Measurements from ENCODE around the gene DBNDD1. TPM values are rescaled to one million over a fixed set of nuclear protein-coding genes. Genes with fewer than 3 reads are reported as not detected.

The DBNDD1 gene
- total RNA-seq, 1 experiment from 2014 or later, result 75.0 TPM

DNA sequence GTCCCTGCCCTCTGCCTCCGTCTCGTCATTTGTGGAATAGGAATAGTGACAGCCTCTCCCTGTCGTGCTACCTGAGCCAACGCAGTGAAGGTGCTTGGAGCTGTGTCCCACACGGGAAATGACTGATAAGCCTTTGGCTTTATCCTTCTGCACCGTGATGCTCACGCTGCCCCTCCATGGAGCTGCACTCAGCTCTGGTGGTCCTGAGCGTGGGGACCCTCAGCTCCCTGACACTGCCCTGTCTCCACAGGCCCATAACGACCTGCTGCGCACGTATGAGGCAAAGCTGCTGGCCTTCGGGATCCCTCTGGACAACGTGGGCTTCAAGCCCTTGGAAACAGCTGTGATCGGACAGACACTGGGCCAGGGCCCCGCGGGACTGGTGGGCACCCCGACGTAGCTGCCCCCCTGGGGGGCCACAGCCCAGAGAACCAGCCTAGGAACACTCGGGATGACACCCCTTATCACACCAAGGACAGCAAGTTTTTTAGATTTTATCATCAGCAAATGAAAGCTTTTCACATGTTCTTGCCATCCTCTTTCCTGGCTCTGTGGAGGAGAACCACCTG is 23.8 kb upstream of the DBNDD1 start (continued):
- TF ChIP-seq, protein P1, sequence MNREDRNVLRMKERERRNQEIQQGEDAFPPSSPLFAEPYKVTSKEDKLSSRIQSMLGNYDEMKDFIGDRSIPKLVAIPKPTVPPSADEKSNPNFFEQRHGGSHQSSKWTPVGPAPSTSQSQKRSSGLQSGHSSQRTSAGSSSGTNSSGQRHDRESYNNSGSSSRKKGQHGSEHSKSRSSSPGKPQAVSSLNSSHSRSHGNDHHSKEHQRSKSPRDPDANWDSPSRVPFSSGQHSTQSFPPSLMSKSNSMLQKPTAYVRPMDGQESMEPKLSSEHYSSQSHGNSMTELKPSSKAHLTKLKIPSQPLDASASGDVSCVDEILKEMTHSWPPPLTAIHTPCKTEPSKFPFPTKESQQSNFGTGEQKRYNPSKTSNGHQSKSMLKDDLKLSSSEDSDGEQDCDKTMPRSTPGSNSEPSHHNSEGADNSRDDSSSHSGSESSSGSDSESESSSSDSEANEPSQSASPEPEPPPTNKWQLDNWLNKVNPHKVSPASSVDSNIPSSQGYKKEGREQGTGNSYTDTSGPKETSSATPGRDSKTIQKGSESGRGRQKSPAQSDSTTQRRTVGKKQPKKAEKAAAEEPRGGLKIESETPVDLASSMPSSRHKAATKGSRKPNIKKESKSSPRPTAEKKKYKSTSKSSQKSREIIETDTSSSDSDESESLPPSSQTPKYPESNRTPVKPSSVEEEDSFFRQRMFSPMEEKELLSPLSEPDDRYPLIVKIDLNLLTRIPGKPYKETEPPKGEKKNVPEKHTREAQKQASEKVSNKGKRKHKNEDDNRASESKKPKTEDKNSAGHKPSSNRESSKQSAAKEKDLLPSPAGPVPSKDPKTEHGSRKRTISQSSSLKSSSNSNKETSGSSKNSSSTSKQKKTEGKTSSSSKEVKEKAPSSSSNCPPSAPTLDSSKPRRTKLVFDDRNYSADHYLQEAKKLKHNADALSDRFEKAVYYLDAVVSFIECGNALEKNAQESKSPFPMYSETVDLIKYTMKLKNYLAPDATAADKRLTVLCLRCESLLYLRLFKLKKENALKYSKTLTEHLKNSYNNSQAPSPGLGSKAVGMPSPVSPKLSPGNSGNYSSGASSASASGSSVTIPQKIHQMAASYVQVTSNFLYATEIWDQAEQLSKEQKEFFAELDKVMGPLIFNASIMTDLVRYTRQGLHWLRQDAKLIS (CRISPR knock-in tag; IDR thresholded peaks at IDR 0.05; ENCODE audit: borderline replicate concordance), result no peak
- TF ChIP-seq ZNF232 (CRISPR knock-in tag; IDR thresholded peaks at IDR 0.05), result no peak

DNA sequence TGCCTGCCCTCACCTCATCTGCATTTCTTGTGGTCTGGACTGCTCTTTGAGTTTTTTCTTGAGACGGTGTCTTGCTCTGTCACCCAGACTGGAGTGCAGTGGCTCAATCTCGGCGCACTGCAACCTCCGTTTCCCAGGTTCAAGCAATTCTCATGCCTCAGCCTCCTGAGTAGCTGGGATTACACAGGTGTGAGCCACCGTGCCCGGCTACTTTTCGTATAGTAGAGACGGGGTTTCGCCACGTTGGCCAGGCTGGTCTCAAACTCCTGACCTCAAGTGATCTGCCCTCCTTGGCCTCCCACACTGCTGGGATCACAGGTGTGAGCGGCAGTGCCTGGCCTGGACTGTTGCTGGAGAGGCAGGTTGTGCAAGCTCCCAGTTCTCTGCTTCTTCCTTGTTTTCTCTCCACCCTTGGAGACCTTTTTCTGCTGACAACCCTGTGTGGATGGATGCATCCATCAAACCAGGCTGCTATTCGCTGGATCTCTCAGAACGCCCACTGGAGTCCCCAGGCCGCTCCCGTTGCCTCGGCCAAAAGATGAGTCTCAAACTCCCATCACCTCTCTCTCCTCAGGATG is 22.7 kb upstream of the DBNDD1 start:
- Mint-ChIP-seq H3K4me3 (no peak overlapping the region), H3K4me1 (peaks cover 5% of the 10 kb centered on the region), H3K27ac (no peak overlapping the region), H3K36me3 (peaks cover 29% of the 10 kb centered on the region), H3K9me3 (no peaks in the 10 kb centered on the region), H3K27me3 (ENCODE audit: low read depth) (no peaks in the 10 kb centered on the region)
- no peak for TF ChIP-seq ESRRA (CRISPR knock-in tag; IDR thresholded peaks at IDR 0.05; ENCODE audit: borderline replicate concordance)
- TF ChIP-seq, protein P2, sequence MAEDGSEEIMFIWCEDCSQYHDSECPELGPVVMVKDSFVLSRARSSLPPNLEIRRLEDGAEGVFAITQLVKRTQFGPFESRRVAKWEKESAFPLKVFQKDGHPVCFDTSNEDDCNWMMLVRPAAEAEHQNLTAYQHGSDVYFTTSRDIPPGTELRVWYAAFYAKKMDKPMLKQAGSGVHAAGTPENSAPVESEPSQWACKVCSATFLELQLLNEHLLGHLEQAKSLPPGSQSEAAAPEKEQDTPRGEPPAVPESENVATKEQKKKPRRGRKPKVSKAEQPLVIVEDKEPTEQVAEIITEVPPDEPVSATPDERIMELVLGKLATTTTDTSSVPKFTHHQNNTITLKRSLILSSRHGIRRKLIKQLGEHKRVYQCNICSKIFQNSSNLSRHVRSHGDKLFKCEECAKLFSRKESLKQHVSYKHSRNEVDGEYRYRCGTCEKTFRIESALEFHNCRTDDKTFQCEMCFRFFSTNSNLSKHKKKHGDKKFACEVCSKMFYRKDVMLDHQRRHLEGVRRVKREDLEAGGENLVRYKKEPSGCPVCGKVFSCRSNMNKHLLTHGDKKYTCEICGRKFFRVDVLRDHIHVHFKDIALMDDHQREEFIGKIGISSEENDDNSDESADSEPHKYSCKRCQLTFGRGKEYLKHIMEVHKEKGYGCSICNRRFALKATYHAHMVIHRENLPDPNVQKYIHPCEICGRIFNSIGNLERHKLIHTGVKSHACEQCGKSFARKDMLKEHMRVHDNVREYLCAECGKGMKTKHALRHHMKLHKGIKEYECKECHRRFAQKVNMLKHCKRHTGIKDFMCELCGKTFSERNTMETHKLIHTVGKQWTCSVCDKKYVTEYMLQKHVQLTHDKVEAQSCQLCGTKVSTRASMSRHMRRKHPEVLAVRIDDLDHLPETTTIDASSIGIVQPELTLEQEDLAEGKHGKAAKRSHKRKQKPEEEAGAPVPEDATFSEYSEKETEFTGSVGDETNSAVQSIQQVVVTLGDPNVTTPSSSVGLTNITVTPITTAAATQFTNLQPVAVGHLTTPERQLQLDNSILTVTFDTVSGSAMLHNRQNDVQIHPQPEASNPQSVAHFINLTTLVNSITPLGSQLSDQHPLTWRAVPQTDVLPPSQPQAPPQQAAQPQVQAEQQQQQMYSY (CRISPR knock-in tag; IDR thresholded peaks at IDR 0.05), result peak; percentile 62; the same call in 1 of the 2 replicates
- TF ChIP-seq CDX4 (CRISPR knock-in tag; IDR thresholded peaks at IDR 0.05; ENCODE audit: borderline replicate concordance), result no peak
- ATAC-seq, result no peak
- POLR2A ChIA-PET, result no interaction called here
- DNase-seq (ENCODE audit: low spot score), result no peak
- CTCF ChIA-PET, result no interaction called here

DNA sequence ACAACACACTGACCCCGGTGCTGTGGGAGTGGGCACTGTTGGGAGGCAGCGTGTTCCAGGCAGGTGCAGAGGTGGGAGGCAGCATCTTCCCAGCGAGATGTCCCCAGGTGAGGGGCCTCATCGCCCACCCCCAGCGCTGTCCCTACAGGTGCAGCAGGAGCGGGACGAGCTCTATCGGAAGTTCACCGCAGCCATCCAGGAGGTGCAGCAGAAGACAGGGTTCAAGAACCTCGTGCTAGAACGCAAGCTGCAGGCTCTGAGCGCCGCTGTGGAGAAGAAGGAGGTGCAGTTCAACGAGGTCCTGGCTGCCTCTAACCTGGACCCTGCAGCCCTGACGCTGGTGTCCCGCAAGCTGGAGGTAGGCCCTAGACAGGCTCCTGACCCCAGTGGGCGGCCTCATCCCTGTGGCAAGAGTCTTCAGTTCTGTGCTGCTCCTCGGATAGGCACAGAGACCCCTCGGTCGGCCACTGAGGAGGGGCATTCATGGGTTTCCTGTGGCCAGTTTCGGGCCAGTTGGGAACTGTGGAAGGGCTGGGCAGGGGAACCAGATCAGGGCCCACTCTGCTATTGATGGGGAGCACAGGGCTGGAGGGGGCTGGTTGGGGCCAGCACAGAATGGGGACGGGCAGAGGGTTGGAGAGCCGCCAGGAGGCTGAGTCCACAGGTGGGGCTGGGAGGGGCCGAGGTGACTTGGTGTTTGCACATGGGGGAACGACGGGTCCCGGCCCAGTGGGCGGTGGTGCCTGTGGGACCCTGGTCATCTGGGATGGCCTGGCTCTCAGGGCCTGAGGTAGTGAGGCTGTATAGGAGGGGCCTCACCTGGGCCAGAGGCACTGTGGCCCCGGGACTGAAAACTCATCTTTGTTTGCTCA is 21.1 kb upstream of the DBNDD1 start:
- H3K4me3 Mint-ChIP-seq, result no peak overlapping the region
- DNase-seq (ENCODE audit: low spot score) (no peak), ATAC-seq (no peak)
- H3K27me3 Mint-ChIP-seq (ENCODE audit: low read depth), result no peaks in the 10 kb centered on the region
- H3K27ac Mint-ChIP-seq, result no peak overlapping the region
- no peaks in the 10 kb centered on the region for H3K9me3 Mint-ChIP-seq
- H3K4me1 Mint-ChIP-seq, result peaks cover 6% of the 10 kb centered on the region
- H3K36me3 Mint-ChIP-seq, result peaks cover 43% of the 10 kb centered on the region
- ChIA-PET POLR2A (no interaction called here), CTCF (no interaction called here)
- no peak for TF ChIP-seq PRRX2 (CRISPR knock-in tag; IDR thresholded peaks at IDR 0.05)
- TF ChIP-seq, protein P3, sequence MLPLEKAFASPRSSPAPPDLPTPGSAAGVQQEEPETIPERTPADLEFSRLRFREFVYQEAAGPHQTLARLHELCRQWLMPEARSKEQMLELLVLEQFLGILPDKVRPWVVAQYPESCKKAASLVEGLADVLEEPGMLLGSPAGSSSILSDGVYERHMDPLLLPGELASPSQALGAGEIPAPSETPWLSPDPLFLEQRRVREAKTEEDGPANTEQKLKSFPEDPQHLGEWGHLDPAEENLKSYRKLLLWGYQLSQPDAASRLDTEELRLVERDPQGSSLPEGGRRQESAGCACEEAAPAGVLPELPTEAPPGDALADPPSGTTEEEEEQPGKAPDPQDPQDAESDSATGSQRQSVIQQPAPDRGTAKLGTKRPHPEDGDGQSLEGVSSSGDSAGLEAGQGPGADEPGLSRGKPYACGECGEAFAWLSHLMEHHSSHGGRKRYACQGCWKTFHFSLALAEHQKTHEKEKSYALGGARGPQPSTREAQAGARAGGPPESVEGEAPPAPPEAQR (CRISPR knock-in tag; IDR thresholded peaks at IDR 0.05), result no peak
- TF ChIP-seq OVOL2 (CRISPR knock-in tag; IDR thresholded peaks at IDR 0.05; ENCODE audit: borderline replicate concordance), result no peak
- TF ChIP-seq, protein P4, sequence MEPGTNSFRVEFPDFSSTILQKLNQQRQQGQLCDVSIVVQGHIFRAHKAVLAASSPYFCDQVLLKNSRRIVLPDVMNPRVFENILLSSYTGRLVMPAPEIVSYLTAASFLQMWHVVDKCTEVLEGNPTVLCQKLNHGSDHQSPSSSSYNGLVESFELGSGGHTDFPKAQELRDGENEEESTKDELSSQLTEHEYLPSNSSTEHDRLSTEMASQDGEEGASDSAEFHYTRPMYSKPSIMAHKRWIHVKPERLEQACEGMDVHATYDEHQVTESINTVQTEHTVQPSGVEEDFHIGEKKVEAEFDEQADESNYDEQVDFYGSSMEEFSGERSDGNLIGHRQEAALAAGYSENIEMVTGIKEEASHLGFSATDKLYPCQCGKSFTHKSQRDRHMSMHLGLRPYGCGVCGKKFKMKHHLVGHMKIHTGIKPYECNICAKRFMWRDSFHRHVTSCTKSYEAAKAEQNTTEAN (CRISPR knock-in tag; IDR thresholded peaks at IDR 0.05), result no peak
- no peak for TF ChIP-seq ZNF121 (CRISPR knock-in tag; IDR thresholded peaks at IDR 0.05)
- TF ChIP-seq ATF1 (CRISPR knock-in tag; IDR thresholded peaks at IDR 0.05), result no peak
- TF ChIP-seq CREM (CRISPR knock-in tag; IDR thresholded peaks at IDR 0.05), result no peak
- no peak for TF ChIP-seq STAT6 (CRISPR knock-in tag; conservative IDR thresholded peaks at IDR 0.05; ENCODE audit: low read depth)
- no peak for TF ChIP-seq E2F1 (CRISPR knock-in tag; IDR thresholded peaks at IDR 0.05)
- no peak for TF ChIP-seq RELA (CRISPR knock-in tag; IDR thresholded peaks at IDR 0.05; ENCODE audit: borderline replicate concordance)

All from WTC11 (cell line).